Left lung (tissue), 10 donors: Measurements from ENCODE around the gene ENTPD1. TPM values are rescaled to one million over a fixed set of nuclear protein-coding genes. Genes with fewer than 3 reads are reported as not detected.
"Not testable (repeated sequence)": the region's sequence is repeated elsewhere in the genome, so short reads cannot be mapped to it uniquely, and the experiment has no call there.

Experiments
- ATAC-seq: fragments of 200-7000 bp; cut with Tn5 transposase; one replicate; pipeline ENCODE4 v1.9.1; 2020; ENCODE audit warnings: moderate library complexity
- DNase-seq, 4 donors: peaks; one replicate each; pipeline ENCODE4 v3.0.0-alpha.2; 2013 to 2020
- H3K27ac ChIP-seq, 2 donors: fragments of 200-600 bp; sonication (generic) in 1 of 2; one replicate each; pipeline versions ENCODE4 v1.5.0 to v1.8.0; 2020 to 2021
- H3K27me3 ChIP-seq, 2 donors: fragments of 200-600 bp; sonication (generic) in 1 of 2; one replicate each; pipeline versions ENCODE4 v1.5.0 to v1.8.0; 2020 to 2021
- H3K36me3 ChIP-seq, 2 donors: fragments of 200-600 bp; sonication (generic) in 1 of 2; one replicate each; pipeline versions ENCODE4 v1.5.0 to v1.8.0; 2020 to 2021
- H3K4me1 ChIP-seq, 2 donors: fragments of 200-600 bp; one replicate each; pipeline ENCODE4 v1.8.0; 2021
- H3K4me3 ChIP-seq, 2 donors: fragments of 200-600 bp; sonication (generic) in 1 of 2; one replicate each; pipeline versions ENCODE4 v1.5.0 to v1.8.0; 2020 to 2021; ENCODE audit warnings: mild to moderate bottlenecking in 1 of 2
- H3K9me3 ChIP-seq, 2 donors: fragments of 200-600 bp; sonication (generic) in 1 of 2; one replicate each; pipeline versions ENCODE4 v1.5.0 to v1.8.0; 2020 to 2021
- CTCF ChIP-seq, 2 donors: fragments of 200-600 bp; sonication (generic) in 1 of 2; IDR thresholded peaks; one replicate each; pipeline versions ENCODE4 v1.5.0 to v1.8.0; 2021; ENCODE audit warnings: antibody characterized with exemption in 2 of 2
- intact Hi-C, 2 donors: fragments of 100-400 bp; cut with DNase I; formaldehyde crosslinking; loops; one replicate each; pipeline versions ENCODE4 v1.11.2 to v1.14.2; 2022
- polyA plus RNA-seq, 6 donors: library from polyadenylated mRNA; unstranded; fragments of 120-200 nt; gene quantifications; one replicate each; pipeline ENCODE4 v1.2.1, GENCODE V29; 2013; ENCODE audit not compliant: insufficient read length in 6 of 6
- total RNA-seq, 2 donors: library from RNA; stranded (reverse); fragmentation: NEBNext Ultra II Directional; extraction: Animal tissue kit (Norgen Biotek cat#: 25700); gene quantifications; one replicate each; pipeline ENCODE4 v1.2.1, GENCODE V29; 2021
- donor health status: DM: no; HTN: yes; CAD: no.
- donor health status: DM: no; HTN: no; CAD: no.

The ENTPD1 gene
- total and polyA plus RNA-seq, 8 donors = 20.2 to 37.6 (median 24.5) TPM

DNA sequence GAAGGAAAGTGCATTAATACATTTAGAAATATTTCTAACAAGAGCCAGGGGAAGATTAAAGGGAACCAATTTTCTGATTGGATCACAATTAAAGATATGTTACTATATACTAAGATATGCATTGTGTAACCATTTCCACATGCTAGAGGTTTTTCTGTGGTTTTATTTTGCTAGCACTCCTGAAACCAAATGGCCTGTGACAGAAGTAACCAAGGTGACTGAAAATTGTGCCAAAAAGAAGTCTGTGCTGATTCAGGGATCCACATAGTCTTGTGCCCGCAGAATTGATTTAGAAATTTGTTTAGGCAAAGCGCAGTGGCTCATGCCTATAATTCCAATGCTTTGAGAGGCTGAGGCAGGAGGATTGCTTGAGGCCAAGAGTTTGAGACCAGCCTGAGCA lies 153.6 kb downstream of the ENTPD1 start:
- Histone ChIP-seq H3K27me3 (no peaks in the 10 kb centered on the region), H3K4me1 (peaks cover 2 to 8% of the 10 kb centered on the region in 2 donors), H3K27ac (no peak overlapping the region), H3K9me3 (no peaks in the 10 kb centered on the region), H3K36me3 (no peaks in the 10 kb centered on the region), H3K4me3 (no peak overlapping the region)
- DNase-seq (no peak), ATAC-seq (no peak)
- TF ChIP-seq CTCF (IDR thresholded peaks at IDR 0.05) = no peak
- intact Hi-C loops = no loop called here

DNA sequence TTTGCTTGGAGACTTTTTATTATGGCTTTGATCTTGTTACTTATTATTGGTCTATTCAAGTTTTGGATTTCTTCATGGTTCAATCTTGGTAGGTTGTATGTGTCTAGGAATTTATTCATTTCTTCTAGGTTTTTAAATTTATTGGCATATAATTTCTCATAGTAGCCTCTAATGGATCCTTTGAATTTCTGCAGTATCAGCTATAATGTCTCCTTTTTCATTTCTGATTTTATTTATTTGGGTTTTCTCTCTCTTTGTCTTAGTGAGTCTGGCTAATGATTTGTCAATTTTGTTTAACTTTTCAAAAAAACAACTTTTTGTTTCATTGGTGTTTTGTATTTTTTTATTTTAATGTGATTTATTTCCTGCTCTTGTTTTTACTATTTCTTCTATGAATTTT lies 160.1 kb downstream of the ENTPD1 start:
- intact Hi-C loops, H3K4me1 ChIP-seq, H3K27ac ChIP-seq, DNase-seq, H3K36me3 ChIP-seq, H3K4me3 ChIP-seq, H3K27me3 ChIP-seq, ATAC-seq, H3K9me3 ChIP-seq: not testable (repeated sequence)

Other genes starting within 250 kb of the ENTPD1 start
- gene SORBS1, start 194.8 kb upstream of the ENTPD1 start, total RNA-seq = 10 to 100 TPM; 44.0 to 52.7 TPM
- gene SORBS1, start 194.8 kb upstream of the ENTPD1 start, polyA plus RNA-seq = 10 to 100 TPM; 23.3 to 38.2 (median 34.5) TPM
- 10 to 100 TPM; 48.2 to 72.0 TPM for gene ALDH18A1, start 99.5 kb upstream of the ENTPD1 start, total RNA-seq
- gene ALDH18A1, start 99.5 kb upstream of the ENTPD1 start, polyA plus RNA-seq = 10 to 100 TPM; 50.0 to 70.3 (median 58.1) TPM
- 10 to 100 TPM; 36.2 to 43.8 TPM for gene TCTN3, start 62.2 kb upstream of the ENTPD1 start, total RNA-seq
- 10 to 100 TPM; 57.3 to 65.1 (median 61.7) TPM for gene TCTN3, start 62.2 kb upstream of the ENTPD1 start, polyA plus RNA-seq
- 1 to 10 TPM in 1 of 2 donors, under 1 TPM in 1; 0.79 to 3.3 TPM for gene CC2D2B, start 151.8 kb downstream of the ENTPD1 start, total RNA-seq
- 1 to 10 TPM; 1.8 to 3.5 (median 2.0) TPM for gene CC2D2B, start 151.8 kb downstream of the ENTPD1 start, polyA plus RNA-seq